Subcutaneous adipose tissue (tissue), 4 donors: ENCODE results near the gene SRGAP1. TPM values are rescaled to one million over a fixed set of nuclear protein-coding genes. Genes with fewer than 3 reads are reported as not detected.

Experiments
- CTCF ChIP-seq: fragments of 450-650 bp; IDR thresholded peaks from one replicate; pipeline ENCODE4 v1.5.1; 2016; ENCODE audit warnings: low read depth, mild to moderate bottlenecking, control low read depth, antibody characterized with exemption, moderate library complexity
- total RNA-seq, 4 donors: library from RNA; depleted of rRNA; stranded (reverse); fragments of >200 nt; gene quantifications; one replicate each; pipeline ENCODE4 v1.1.0, GENCODE V29; 2016

SRGAP1 gene
- total RNA-seq, 4 donors from 2014 or later: 10.0 to 27.2 (median 23.8) TPM

GRCh38 chr12:64088431-64089349 is 244.2 kb downstream of the SRGAP1 start:
- no peak for TF ChIP-seq CTCF

- no peak for TF ChIP-seq CTCF
These were observed 245.5 kb downstream of the SRGAP1 start for GRCh38 chr12:64090047-64090446.

GRCh38 chr12:64091186-64091585 is 246.7 kb downstream of the SRGAP1 start:
- TF ChIP-seq CTCF: no peak

GRCh38 chr12:64092507-64093196 is 248.2 kb downstream of the SRGAP1 start:
- no peak for TF ChIP-seq CTCF

- no peak for TF ChIP-seq CTCF
These were observed 249.2 kb downstream of the SRGAP1 start for GRCh38 chr12:64093689-64094088.

GRCh38 chr12:64097366-64098105 is 253.0 kb downstream of the SRGAP1 start:
- TF ChIP-seq CTCF: no peak
